CD8-positive, alpha-beta memory T cell (primary cell): ENCODE measurements around the gene SMC5. TPM values are rescaled to one million over a fixed set of nuclear protein-coding genes. Genes with fewer than 3 reads are reported as not detected.

Experiments used
- CTCF ChIA-PET: fragments of 350-600 bp; sonication (Branson Sonifier 250); formaldehyde crosslinking; loops from one replicate; lab custom pipeline; 2021; ENCODE audit warnings: antibody characterized with exemption; lab: Charles Lee
- POLR2A ChIA-PET: fragments of 350-600 bp; sonication (Branson Sonifier 250); formaldehyde crosslinking; loops from one replicate; lab custom pipeline; 2021; ENCODE audit warnings: antibody characterized with exemption; lab: Charles Lee
- DNase-seq, 5 donors: peaks; one replicate each; pipeline versions ENCODE4 v3.0.0 to v3.0.0-alpha.2; 2020 to 2022; ENCODE audit warnings: mixed read lengths in 1 of 5
- H3K27ac ChIP-seq: one replicate; pipeline ENCODE4 v1.7.0; 2013; ENCODE audit warnings: low read depth, mild to moderate bottlenecking, low read length, moderate library complexity
- H3K27me3 ChIP-seq: 2 replicates; pipeline ENCODE4 v1.7.0; 2013; ENCODE audit warnings: low read length, mild to moderate bottlenecking; ENCODE audit not compliant: insufficient read depth, poor library complexity, severe bottlenecking
- H3K36me3 ChIP-seq: 2 replicates; pipeline ENCODE4 v1.7.0; 2013; ENCODE audit warnings: mild to moderate bottlenecking, low read length, moderate library complexity; ENCODE audit not compliant: insufficient read depth
- H3K4me1 ChIP-seq: 2 replicates; pipeline ENCODE4 v1.7.0; 2013; ENCODE audit warnings: mild to moderate bottlenecking, low read length, moderate library complexity; ENCODE audit not compliant: insufficient read depth
- H3K4me3 ChIP-seq: 2 replicates; pipeline ENCODE4 v1.7.0; 2013; ENCODE audit warnings: mild to moderate bottlenecking, low read length
- H3K9me3 ChIP-seq: 2 replicates; pipeline ENCODE4 v1.7.0; 2013; ENCODE audit warnings: mild to moderate bottlenecking, low read length
- H3K27ac Mint-ChIP-seq, 8 donors: one replicate each; pipeline ENCODE4 v1.8.0; 2020 to 2021; ENCODE audit warnings: mixed read lengths in 8 of 8, mild to moderate bottlenecking in 6 of 8, inconsistent platforms in 3 of 8, moderate library complexity in 3 of 8
- H3K27me3 Mint-ChIP-seq, 2 donors: one replicate each; pipeline ENCODE4 v1.8.0; 2020 to 2021; ENCODE audit warnings: mixed read lengths in 2 of 2, mild to moderate bottlenecking in 1 of 2, moderate library complexity in 1 of 2
- H3K36me3 Mint-ChIP-seq, 3 donors: one replicate each; pipeline ENCODE4 v1.8.0; 2020 to 2021; ENCODE audit warnings: mixed read lengths in 3 of 3, inconsistent platforms in 1 of 3, mild to moderate bottlenecking in 1 of 3
- H3K4me1 Mint-ChIP-seq, 3 donors: one replicate each; pipeline ENCODE4 v1.8.0; 2020 to 2021; ENCODE audit warnings: mixed read lengths in 3 of 3, inconsistent platforms in 1 of 3, mild to moderate bottlenecking in 1 of 3
- H3K4me3 Mint-ChIP-seq, 7 donors: one replicate each; pipeline ENCODE4 v1.8.0; 2020 to 2021; ENCODE audit warnings: mixed read lengths in 7 of 7, mild to moderate bottlenecking in 6 of 7, moderate library complexity in 4 of 7, inconsistent platforms in 2 of 7
- H3K9me3 Mint-ChIP-seq, 5 donors: one replicate each; pipeline ENCODE4 v1.8.0; 2020 to 2022; ENCODE audit warnings: mixed read lengths in 5 of 5, mild to moderate bottlenecking in 3 of 5, moderate library complexity in 2 of 5, inconsistent platforms in 1 of 5
- polyA plus RNA-seq: library from polyadenylated mRNA; unstranded; fragments of 300-500 nt; fragmentation: Illumina TruSeq; gene quantifications from one replicate; pipeline ENCODE4 v1.2.3, GENCODE V29; 2021
- total RNA-seq, 2 experiments: library from RNA; stranded (reverse); gene quantifications; one replicate each; pipeline ENCODE4 v1.2.3, GENCODE V29; 2021

Gene SMC5
- total and polyA plus RNA-seq, 3 experiments from 2014 or later: 18.9 to 42.2 (median 42.2) TPM

- no peak for DNase-seq
- Mint-ChIP-seq H3K4me3 (no peak overlapping the region), H3K4me1 (peaks cover 58 to 77% (median 76%) of the 10 kb centered on the region in 3 donors), H3K27me3 (peaks cover 0 to 2% of the 10 kb centered on the region in 2 donors), H3K36me3 (peaks cover 3 to 50% (median 17%) of the 10 kb centered on the region in 3 donors), H3K27ac (no peak overlapping the region), H3K9me3 (no peaks in the 10 kb centered on the region)
- no peaks in the 10 kb centered on the region for H3K27me3 ChIP-seq
- no peak overlapping the region for H3K27ac ChIP-seq
- no peaks in the 10 kb centered on the region for H3K36me3 ChIP-seq
- H3K4me3 ChIP-seq: no peak overlapping the region
- ChIA-PET CTCF (interaction anchor here (0.6 kb wide), 1 partner anchor 8 kb away, joined by 3 read pairs; no protein-coding TSS in a partner anchor), POLR2A (no interaction called here)
- H3K4me1 ChIP-seq: peaks cover 42% of the 10 kb centered on the region
- no peaks in the 10 kb centered on the region for H3K9me3 ChIP-seq
Observed at GRCh38 chr9:70263421-70263820, 4.6 kb downstream of the SMC5 start.

- Mint-ChIP-seq H3K27me3 (no peaks in the 10 kb centered on the region), H3K36me3 (peaks cover 9 to 61% (median 22%) of the 10 kb centered on the region in 3 donors), H3K4me1 (peaks cover 19 to 42% (median 34%) of the 10 kb centered on the region in 3 donors), H3K9me3 (no peaks in the 10 kb centered on the region), H3K27ac (peak overlapping the region in 1 of 8 donors; percentile 50), H3K4me3 (no peak overlapping the region)
- H3K36me3 ChIP-seq: peaks cover 5% of the 10 kb centered on the region
- no peaks in the 10 kb centered on the region for H3K4me1 ChIP-seq
- ChIA-PET POLR2A (no interaction called here), CTCF (no interaction called here)
- H3K9me3 ChIP-seq: no peaks in the 10 kb centered on the region
- no peaks in the 10 kb centered on the region for H3K27me3 ChIP-seq
- DNase-seq: no peak
- H3K27ac ChIP-seq: no peak overlapping the region
- H3K4me3 ChIP-seq: no peak overlapping the region
Observed at GRCh38 chr9:70278305-70278704, 19.5 kb downstream of the SMC5 start.

- no peaks in the 10 kb centered on the region for H3K9me3 Mint-ChIP-seq
- Histone ChIP-seq H3K4me3 (no peak overlapping the region), H3K27ac (no peak overlapping the region), H3K36me3 (peaks cover 12% of the 10 kb centered on the region), H3K4me1 (no peaks in the 10 kb centered on the region), H3K27me3 (no peaks in the 10 kb centered on the region), H3K9me3 (no peaks in the 10 kb centered on the region)
- H3K27ac Mint-ChIP-seq: peak overlapping the region in 3 of 8 donors; percentile 24 to 37 (median 29)
- CTCF ChIA-PET: no interaction called here
- POLR2A ChIA-PET: no interaction called here
- H3K4me3 Mint-ChIP-seq: no peak overlapping the region
- H3K36me3 Mint-ChIP-seq: peaks cover 9 to 89% (median 42%) of the 10 kb centered on the region in 3 donors
- H3K27me3 Mint-ChIP-seq: no peaks in the 10 kb centered on the region
- DNase-seq: no peak
- H3K4me1 Mint-ChIP-seq: peaks cover 4 to 35% (median 26%) of the 10 kb centered on the region in 3 donors
Observed at GRCh38 chr9:70283848-70284247, 25.1 kb downstream of the SMC5 start.

- Histone ChIP-seq H3K36me3 (peaks cover 11% of the 10 kb centered on the region), H3K27ac (no peak overlapping the region), H3K27me3 (no peaks in the 10 kb centered on the region), H3K4me3 (no peak overlapping the region), H3K4me1 (no peaks in the 10 kb centered on the region), H3K9me3 (no peaks in the 10 kb centered on the region)
- no peaks in the 10 kb centered on the region for H3K9me3 Mint-ChIP-seq
- DNase-seq: no peak
- H3K27me3 Mint-ChIP-seq: no peaks in the 10 kb centered on the region
- H3K4me1 Mint-ChIP-seq: peaks cover 4 to 35% (median 29%) of the 10 kb centered on the region in 3 donors
- POLR2A ChIA-PET: no interaction called here
- peak overlapping the region in 1 of 8 donors; percentile 29 for H3K27ac Mint-ChIP-seq
- CTCF ChIA-PET: no interaction called here
- peaks cover 9 to 94% (median 43%) of the 10 kb centered on the region in 3 donors for H3K36me3 Mint-ChIP-seq
- H3K4me3 Mint-ChIP-seq: no peak overlapping the region
Observed at GRCh38 chr9:70285246-70285645, 26.5 kb downstream of the SMC5 start.

- CTCF ChIA-PET: no interaction called here
- Histone ChIP-seq H3K27me3 (no peaks in the 10 kb centered on the region), H3K4me3 (no peak overlapping the region), H3K27ac (no peak overlapping the region), H3K36me3 (peaks cover 7% of the 10 kb centered on the region), H3K9me3 (no peaks in the 10 kb centered on the region), H3K4me1 (no peaks in the 10 kb centered on the region)
- no peaks in the 10 kb centered on the region for H3K27me3 Mint-ChIP-seq
- H3K27ac Mint-ChIP-seq: no peak overlapping the region
- no peak overlapping the region for H3K4me3 Mint-ChIP-seq
- H3K4me1 Mint-ChIP-seq: peaks cover 4 to 32% (median 30%) of the 10 kb centered on the region in 3 donors
- no peaks in the 10 kb centered on the region for H3K9me3 Mint-ChIP-seq
- peaks cover 10 to 93% (median 45%) of the 10 kb centered on the region in 3 donors for H3K36me3 Mint-ChIP-seq
- no peak for DNase-seq
- POLR2A ChIA-PET: no interaction called here
Observed at GRCh38 chr9:70285981-70286598, 27.3 kb downstream of the SMC5 start.

- H3K27me3 ChIP-seq: no peaks in the 10 kb centered on the region
- ChIA-PET CTCF (no interaction called here), POLR2A (no interaction called here)
- peaks cover 28 to 86% (median 51%) of the 10 kb centered on the region in 3 donors for H3K36me3 Mint-ChIP-seq
- no peaks in the 10 kb centered on the region for H3K27me3 Mint-ChIP-seq
- H3K4me3 ChIP-seq: no peak overlapping the region
- no peaks in the 10 kb centered on the region for H3K4me1 ChIP-seq
- H3K4me3 Mint-ChIP-seq: no peak overlapping the region
- no peaks in the 10 kb centered on the region for H3K9me3 Mint-ChIP-seq
- H3K9me3 ChIP-seq: no peaks in the 10 kb centered on the region
- H3K27ac Mint-ChIP-seq: no peak overlapping the region
- H3K36me3 ChIP-seq: peaks cover 2% of the 10 kb centered on the region
- no peak overlapping the region for H3K27ac ChIP-seq
- H3K4me1 Mint-ChIP-seq: peaks cover 24 to 38% (median 37%) of the 10 kb centered on the region in 3 donors
- DNase-seq: no peak
Observed at GRCh38 chr9:70290626-70291025, 31.8 kb downstream of the SMC5 start.

- H3K36me3 ChIP-seq: peaks cover 6% of the 10 kb centered on the region
- Mint-ChIP-seq H3K36me3 (peaks cover 28 to 83% (median 47%) of the 10 kb centered on the region in 3 donors), H3K4me1 (peaks cover 21 to 38% (median 35%) of the 10 kb centered on the region in 3 donors), H3K27ac (no peak overlapping the region), H3K9me3 (no peaks in the 10 kb centered on the region), H3K27me3 (no peaks in the 10 kb centered on the region), H3K4me3 (no peak overlapping the region)
- no peaks in the 10 kb centered on the region for H3K4me1 ChIP-seq
- no peaks in the 10 kb centered on the region for H3K9me3 ChIP-seq
- no peaks in the 10 kb centered on the region for H3K27me3 ChIP-seq
- ChIA-PET CTCF (no interaction called here), POLR2A (no interaction called here)
- no peak overlapping the region for H3K27ac ChIP-seq
- H3K4me3 ChIP-seq: no peak overlapping the region
- no peak for DNase-seq
Observed at GRCh38 chr9:70291446-70291845, 32.7 kb downstream of the SMC5 start.

GRCh38 chr9:70292253-70292652, 33.5 kb downstream of the SMC5 start:
- ChIA-PET CTCF (no interaction called here), POLR2A (no interaction called here)
- H3K4me1 Mint-ChIP-seq: peaks cover 21 to 36% (median 33%) of the 10 kb centered on the region in 3 donors

More at GRCh38 chr9:70292253-70292652, 33.5 kb downstream of the SMC5 start:
- H3K9me3 ChIP-seq: no peaks in the 10 kb centered on the region
- Mint-ChIP-seq H3K4me3 (no peak overlapping the region), H3K36me3 (peaks cover 28 to 82% (median 44%) of the 10 kb centered on the region in 3 donors), H3K9me3 (no peaks in the 10 kb centered on the region), H3K27ac (no peak overlapping the region), H3K27me3 (no peaks in the 10 kb centered on the region)
- no peaks in the 10 kb centered on the region for H3K27me3 ChIP-seq
- H3K4me3 ChIP-seq: no peak overlapping the region
- peaks cover 8% of the 10 kb centered on the region for H3K36me3 ChIP-seq
- no peak for DNase-seq
- no peaks in the 10 kb centered on the region for H3K4me1 ChIP-seq
- H3K27ac ChIP-seq: no peak overlapping the region
